ENCODE data around the gene KLHDC2. TPM values are rescaled to one million over a fixed set of nuclear protein-coding genes. Genes with fewer than 3 reads are reported as not detected.
"Not testable (repeated sequence)": the region's sequence is repeated elsewhere in the genome, so short reads cannot be mapped to it uniquely, and the experiment has no call there.

KLHDC2 gene, protein sequence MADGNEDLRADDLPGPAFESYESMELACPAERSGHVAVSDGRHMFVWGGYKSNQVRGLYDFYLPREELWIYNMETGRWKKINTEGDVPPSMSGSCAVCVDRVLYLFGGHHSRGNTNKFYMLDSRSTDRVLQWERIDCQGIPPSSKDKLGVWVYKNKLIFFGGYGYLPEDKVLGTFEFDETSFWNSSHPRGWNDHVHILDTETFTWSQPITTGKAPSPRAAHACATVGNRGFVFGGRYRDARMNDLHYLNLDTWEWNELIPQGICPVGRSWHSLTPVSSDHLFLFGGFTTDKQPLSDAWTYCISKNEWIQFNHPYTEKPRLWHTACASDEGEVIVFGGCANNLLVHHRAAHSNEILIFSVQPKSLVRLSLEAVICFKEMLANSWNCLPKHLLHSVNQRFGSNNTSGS
- 10 to 100 TPM; 42.7 to 61.5 TPM for total RNA-seq
- long read RNA-seq, donor 1, full-length matches to known transcripts, result 29 of 35 reads
- long read RNA-seq, donor 1, partial matches to known transcripts, result 0 of 35 reads
- long read RNA-seq, donor 1, other reads (novel, unspliced or antisense), result 6 of 35 reads
- long read RNA-seq, donor 2, full-length matches to known transcripts, result 209 of 225 reads
- long read RNA-seq, donor 2, partial matches to known transcripts, result 3 of 225 reads
- long read RNA-seq, donor 2, other reads (novel, unspliced or antisense), result 13 of 225 reads

DNA sequence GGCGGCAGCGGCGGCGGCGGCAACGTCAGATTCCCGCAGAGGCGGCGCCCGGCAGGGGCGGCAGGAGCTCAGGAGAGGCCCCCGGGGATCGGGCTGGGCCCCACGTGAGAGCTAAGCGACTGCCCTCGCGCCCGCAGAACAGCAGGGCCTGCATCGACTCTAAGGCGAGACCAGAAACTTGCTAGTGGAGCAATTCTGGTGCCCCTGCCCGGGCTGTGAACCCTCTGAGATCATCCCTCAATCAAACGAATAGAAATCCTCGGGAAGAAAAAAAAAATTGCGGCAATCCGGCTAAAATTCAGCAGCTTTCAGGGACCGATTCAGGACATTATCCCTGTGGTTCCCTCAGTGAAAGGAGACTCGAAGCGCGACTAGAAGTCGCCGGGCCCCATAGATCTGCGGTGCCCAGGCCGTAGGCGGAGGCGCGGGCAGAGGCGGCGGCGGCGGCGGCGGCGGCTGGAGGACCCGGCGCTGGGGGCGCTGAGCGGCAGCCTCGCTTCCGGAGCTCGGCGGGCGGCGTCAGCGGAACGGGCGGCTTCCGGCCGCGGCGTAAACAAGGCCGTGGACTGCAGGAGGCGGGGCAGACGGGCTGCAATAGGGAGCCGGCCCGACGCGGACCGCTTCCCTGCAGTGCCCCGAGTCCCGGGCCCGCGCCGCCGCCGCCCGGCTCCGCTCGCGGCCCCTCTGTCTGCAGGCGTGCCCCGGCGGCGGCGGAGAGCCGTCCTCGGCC, at the start of gene KLHDC2:
Gene KLHDC2 (plus strand): TSS at position 583 of the 730 bp plus-strand sequence. CDS start 316 bp downstream, outside the sequence.
- DNase-seq (ENCODE audit: low spot score), result peak; percentile 97
- intact Hi-C loops (cut with DNase I), result loop anchor here in 1 of 2 donors (10.0 kb wide), 1 partner anchor 133 kb away; the partner anchor contains the start of gene DNAAF2

DNA sequence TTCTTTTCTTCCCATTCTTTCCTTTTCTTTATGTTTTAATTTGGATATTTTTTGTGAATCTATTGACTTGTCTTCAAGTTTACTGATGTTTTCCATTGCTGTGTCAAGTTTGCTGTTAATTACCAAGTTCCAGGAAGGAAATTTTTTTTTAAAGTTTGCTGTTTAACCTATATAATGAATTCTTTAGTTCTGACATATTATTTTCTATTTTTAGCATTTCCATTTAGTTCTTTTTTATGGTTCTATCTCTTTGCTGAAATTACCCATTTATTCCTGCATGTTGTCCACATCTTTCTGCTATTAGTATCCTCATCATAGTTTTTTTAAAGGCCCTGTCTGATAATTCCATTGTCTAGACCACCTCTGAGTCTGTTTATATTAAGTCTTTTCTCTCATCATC, 47.2 kb upstream of the KLHDC2 start:
- DNase-seq (ENCODE audit: low spot score), result no peak
- intact Hi-C loops (cut with DNase I), result no loop called here

DNA sequence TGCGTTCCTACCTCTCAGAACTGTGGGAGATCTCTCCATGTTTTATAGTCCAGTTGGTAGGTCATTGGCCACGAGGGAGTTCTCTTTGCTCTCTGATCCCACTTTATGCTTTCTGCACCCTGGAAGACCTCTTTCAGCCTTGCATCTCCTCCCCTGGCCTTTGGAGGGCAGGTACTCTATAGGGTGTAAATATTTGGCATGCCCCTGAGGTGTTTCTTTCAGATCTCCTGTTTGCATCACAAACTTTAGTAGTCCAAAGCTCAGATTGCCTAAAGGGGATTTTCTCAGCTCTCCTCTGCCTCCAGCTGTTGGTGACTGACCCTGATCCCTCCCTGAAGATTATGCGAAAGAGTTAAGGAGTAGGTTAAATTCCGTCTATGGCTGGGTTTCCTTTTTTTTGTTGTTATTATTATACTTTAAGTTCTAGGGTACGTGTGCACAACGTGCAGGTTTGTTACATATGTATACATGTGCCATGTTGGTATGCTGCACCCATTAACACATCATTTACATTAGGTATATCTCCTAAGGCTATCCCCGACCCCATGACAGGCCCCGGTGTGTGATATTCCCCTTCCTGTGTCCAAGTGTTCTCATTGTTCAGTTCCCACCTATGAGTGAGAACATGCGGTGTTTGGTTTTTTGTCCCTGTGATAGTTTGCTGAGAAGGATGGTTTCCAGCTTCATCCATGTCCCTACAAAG, 46.1 kb upstream of the KLHDC2 start:
- DNase-seq (ENCODE audit: low spot score); intact Hi-C loops (cut with DNase I): not testable (repeated sequence)

DNA sequence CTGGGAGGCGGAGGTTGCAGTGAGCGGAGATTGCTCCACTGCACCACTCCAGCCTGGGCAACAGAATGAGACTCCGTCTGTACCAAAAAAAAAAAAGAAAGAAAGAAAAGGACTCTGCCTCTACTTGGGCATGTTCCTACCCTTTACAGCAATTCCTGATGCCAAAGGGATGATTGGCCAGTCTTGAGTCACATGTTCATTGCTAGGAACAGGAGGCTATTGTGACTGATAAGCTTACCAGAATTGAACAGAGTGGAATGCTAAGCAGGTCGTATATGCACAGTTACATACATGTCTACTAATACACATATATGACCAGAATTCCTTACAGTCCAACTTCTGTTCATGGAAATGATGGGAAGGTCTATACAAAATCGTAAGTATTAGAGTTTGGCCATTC, 40.8 kb upstream of the KLHDC2 start:
- no peak for DNase-seq (ENCODE audit: low spot score)
- intact Hi-C loops (cut with DNase I), result no loop called here

DNA sequence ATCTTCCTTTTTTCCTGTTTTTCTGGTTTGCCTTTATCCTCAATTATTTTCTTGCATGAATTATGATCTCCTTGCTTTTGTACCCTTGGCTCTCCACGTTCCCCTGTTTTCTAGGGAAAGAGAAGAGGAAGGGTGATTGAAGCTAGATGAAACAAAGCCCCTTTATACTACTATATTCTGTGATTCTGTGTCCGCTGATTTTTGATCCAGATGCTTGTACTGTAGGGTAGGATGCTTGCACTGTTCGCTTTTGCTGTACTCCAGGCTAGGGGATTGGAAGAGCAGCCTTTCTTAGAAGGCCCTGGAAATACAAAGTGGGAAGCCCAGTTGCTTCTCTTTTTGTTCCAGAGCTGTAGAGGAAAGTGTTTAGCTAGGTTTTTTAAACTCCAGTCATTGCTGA, 35.1 kb upstream of the KLHDC2 start:
- no peak for DNase-seq (ENCODE audit: low spot score)
- intact Hi-C loops (cut with DNase I), result no loop called here

DNA sequence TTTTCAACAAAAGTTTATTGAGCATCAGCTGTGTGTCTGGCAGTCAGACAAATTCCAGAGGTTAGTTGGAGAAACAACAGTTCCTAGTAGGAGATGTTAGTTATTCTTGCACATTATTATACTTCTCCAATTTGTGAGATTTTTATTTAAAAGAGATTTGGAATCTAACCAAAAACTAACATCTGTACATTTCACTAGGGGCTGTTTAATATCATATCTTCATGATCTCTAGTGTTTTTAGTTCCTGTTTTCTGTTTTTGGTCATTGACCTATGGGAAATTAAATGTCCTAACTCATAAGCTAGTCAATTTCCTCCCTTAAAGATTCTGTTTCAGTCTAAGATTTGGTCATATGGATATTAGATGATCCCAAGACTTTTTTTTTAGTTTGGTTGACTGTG, 34.1 kb upstream of the KLHDC2 start:
- intact Hi-C loops (cut with DNase I), result no loop called here
- DNase-seq (ENCODE audit: low spot score), result no peak

DNA sequence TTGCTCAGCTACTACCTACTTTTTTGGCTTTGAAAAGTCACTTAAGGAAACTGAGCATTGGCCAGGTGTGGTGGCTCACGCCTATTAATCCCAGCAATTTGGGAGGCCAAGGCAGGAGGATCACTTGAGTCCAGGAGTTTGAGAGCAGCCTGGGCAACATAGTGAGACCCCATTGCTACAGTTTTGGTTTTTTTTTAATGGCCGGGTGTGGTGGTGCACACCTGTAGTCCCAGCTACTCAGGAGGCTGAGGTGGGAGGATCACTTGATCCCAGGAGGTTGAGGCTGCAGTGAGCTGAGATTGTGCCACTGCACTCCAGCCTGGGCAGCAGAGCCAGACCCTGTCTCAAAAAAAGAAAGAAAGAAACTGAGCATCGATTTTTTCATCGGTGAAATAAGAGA, 32.3 kb upstream of the KLHDC2 start:
- DNase-seq (ENCODE audit: low spot score); intact Hi-C loops (cut with DNase I): not testable (repeated sequence)

DNA sequence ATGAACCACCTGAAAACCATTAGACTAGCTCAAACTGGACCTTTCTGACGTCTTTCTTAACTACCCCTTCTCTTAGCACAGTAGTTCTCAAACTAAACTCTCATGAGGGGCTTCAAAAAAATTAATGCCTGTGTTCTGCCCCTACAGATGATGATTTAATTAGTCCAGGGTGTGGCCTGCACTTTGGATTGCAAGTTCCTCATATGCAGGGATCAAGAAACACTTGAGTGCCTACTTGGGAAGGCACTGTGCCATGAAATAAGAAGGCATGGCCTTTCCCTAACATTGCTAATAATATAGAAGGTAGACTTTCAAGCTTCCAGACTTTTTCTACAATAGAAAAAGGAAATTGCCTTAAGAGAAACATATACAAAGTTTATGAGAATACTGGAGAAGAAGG, 22.8 kb upstream of the KLHDC2 start:
- DNase-seq (ENCODE audit: low spot score), result no peak
- intact Hi-C loops (cut with DNase I), result no loop called here

DNA sequence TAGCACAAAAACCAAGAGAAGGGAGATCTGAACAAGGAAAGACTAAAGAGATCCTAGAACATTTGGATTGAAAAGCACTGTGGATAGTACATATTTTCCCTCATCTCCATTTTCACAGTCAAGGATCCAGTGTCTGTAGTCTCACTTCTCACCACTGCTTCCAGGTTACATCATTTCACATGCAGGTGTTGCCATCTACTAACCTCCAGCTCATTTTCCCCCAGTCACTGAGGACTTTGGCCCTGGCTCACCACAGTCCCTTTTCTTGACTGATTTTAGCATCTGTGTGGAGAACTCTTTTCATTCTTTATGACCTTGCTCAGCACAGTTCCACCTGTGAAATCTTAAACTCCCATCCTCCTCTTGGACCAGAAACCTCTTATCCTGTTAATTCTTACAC, 21.5 kb upstream of the KLHDC2 start:
- intact Hi-C loops (cut with DNase I); DNase-seq (ENCODE audit: low spot score): not testable (repeated sequence)

DNA sequence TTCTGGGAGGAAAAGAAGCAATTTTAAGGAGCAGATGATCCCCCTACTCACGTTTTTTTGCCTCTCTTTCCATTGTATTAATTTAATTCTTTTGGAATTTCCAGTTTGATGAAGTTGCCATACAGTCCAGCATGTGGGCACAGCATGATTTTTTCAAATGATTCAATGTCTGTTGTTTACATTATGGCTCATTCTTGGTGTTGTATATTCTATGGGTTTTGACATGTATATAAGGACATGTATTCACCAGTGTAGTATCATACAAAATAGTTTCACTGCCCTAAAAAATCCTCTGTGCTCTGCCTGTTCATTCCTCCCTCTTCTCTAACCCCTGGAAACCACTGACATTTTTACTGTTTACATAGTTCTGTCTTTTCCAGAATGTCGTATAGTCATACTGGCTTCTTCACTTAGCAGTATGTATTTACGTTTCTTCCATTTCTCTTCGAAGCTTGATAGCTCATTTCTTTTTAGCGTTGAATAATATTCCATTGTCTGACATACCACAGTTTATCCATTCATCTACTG, 13.3 kb upstream of the KLHDC2 start:
- intact Hi-C loops (cut with DNase I), result no loop called here
- DNase-seq (ENCODE audit: low spot score), result no peak

DNA sequence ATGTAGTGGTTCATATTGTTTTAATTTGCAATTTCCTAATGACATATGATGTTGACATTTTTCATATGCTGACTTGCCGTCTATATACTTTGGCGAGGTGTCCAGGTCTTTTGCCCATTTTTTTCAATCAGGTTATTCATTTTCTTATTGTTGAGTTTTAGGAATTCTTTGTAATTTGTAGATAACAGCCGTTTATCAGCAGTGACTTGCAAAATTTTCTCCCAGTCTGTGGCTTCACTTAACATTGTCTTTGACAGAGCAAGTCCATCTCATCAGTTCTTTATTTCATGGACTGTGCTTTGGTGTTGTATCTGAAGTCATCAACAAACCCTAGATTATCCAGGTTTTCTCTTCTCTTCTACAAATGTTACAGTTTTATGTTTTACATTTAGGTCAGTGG, 12.6 kb upstream of the KLHDC2 start:
- intact Hi-C loops (cut with DNase I), result no loop called here
- DNase-seq (ENCODE audit: low spot score), result no peak

DNA sequence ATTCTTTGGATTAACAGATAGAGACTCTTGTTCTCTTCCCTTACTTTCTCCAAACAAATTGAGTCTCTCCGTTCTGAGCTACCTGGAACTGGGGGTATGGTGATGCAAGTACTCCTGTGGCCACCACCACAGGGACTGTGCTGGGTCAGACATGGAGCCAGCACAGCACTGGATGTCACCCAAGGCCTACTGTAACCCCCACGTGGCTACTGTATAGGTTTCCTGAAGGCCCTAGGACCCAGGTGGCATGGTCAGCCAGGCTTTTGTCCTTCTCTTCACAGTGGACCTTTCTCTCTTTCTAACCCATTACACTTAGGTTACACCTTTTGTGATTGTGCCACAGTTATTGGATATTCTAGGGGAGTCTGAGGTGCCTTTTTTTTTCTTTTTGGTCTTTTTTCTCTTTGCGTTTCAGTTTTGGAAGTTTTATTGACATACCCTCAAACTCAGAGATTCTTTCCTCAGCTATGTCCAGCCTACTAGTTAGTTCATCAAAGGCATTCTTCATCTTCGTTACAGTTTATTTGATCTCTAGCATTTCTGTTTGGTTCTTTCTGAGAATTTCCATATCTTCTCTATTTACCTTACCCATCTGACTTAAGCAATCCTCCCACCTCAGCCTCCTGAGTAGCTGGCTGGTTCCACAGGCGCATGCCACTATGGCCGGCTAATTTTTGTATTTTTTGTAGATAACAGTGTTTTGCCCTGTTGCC, 6.0 kb upstream of the KLHDC2 start:
- intact Hi-C loops (cut with DNase I), result loop anchor here in 1 of 2 donors (10.0 kb wide), 1 partner anchor 127 kb away; the partner anchor contains the start of gene DNAAF2
- DNase-seq (ENCODE audit: low spot score), result no peak

DNA sequence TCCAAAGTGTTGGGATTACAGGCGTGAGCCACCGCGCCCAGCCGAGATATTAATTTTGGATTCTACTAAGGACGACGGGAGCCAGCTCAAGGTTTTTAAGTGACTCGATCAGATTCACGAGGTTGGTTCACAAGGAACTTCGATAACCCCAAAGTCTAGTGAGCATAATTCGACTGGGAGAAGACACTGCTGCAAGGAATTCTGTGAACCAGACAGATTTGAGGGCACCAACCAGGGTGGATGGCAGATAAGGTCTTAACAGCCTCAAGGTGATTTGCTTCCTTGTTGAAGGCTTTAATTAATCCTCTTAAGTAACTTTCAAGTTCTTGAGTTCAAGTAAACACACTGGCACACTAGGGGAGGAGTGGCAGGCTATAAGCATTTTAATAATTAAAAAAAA, 1.1 kb upstream of the KLHDC2 start:
- DNase-seq (ENCODE audit: low spot score), result no peak
- intact Hi-C loops (cut with DNase I), result loop anchor here in 1 of 2 donors (10.0 kb wide), 1 partner anchor 132 kb away; the partner anchor contains the start of gene DNAAF2

DNA sequence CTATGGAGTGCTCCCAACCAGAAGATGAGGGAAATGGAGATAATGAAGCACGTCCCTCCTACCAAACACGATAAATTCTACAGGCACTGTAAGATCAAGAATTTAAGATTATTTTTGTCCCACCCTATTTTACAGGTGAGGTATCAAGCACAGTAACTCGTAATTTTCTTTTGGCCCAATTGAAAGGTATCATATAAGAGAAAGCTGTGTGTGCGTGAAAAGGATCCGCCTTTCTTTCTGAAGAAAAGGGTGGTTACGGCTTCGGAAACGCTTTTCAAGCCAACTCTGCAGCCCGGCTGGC, 733 bp upstream of the KLHDC2 start:
- no peak for DNase-seq (ENCODE audit: low spot score)
- intact Hi-C loops (cut with DNase I), result loop anchor here in 1 of 2 donors (10.0 kb wide), 1 partner anchor 132 kb away; the partner anchor contains the start of gene DNAAF2

DNA sequence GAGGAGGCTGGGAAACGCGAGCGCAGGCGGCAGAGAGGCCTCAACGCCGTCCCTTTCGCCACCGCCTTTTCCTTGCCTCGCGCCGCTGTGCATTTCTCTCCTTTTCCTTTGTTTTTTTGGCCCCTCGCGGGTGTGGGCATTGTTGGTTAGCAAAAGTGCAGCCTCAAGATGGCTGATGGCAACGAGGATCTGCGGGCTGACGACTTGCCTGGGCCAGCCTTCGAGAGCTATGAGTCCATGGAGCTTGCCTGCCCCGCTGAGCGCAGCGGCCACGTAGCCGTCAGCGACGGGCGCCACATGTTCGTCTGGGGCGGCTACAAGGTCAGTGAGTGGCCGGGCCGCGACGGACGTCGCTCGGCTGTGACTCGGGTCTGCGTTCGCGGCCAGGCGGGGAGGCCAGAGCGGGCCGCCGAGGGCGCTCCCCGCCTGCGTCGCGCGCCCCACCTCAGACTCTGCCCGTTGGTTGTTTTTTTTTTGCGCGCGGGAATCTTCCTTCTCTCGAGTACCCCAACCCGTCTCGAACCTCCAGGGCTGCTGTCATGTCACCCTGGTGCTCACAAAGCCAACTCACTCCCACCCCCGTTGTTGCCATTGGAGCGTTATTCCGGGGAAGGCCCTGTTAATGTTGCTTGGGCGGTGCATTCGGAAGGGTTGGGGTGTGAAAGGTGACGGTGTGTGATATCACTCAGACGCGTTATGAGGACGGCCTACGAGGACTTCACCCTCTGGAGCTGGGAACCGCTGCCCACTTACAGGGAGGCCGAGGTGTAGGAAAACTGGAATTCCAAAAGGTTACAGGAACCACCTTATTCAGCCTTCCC, 558 bp downstream of the KLHDC2 start:
- DNase-seq (ENCODE audit: low spot score), result peak; percentile 86
- intact Hi-C loops (cut with DNase I), result loop anchor here in 1 of 2 donors (10.0 kb wide), 1 partner anchor 134 kb away; the partner anchor contains the start of gene DNAAF2

DNA sequence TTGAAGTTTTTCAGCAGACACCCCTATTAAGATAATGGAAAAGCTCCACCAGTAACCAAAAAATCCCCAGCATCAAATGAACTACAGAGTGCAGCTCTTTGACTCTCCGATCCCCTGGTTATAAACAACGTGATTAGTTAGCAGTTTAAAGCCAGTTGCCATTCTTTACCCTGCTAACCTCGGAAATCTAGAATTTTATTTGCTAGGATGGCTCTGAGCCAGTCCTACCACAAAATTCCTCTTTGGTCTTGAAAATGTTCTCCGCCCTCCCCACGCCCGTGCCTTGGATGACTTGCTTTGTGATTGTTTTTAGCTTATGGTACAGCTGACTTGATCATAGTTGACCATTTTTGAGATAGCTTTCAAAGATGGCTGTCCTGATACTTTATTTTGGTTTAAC, 1.2 kb downstream of the KLHDC2 start:
- no peak for DNase-seq (ENCODE audit: low spot score)
- intact Hi-C loops (cut with DNase I), result loop anchor here in 1 of 2 donors (10.0 kb wide), 1 partner anchor 134 kb away; the partner anchor contains the start of gene DNAAF2

DNA sequence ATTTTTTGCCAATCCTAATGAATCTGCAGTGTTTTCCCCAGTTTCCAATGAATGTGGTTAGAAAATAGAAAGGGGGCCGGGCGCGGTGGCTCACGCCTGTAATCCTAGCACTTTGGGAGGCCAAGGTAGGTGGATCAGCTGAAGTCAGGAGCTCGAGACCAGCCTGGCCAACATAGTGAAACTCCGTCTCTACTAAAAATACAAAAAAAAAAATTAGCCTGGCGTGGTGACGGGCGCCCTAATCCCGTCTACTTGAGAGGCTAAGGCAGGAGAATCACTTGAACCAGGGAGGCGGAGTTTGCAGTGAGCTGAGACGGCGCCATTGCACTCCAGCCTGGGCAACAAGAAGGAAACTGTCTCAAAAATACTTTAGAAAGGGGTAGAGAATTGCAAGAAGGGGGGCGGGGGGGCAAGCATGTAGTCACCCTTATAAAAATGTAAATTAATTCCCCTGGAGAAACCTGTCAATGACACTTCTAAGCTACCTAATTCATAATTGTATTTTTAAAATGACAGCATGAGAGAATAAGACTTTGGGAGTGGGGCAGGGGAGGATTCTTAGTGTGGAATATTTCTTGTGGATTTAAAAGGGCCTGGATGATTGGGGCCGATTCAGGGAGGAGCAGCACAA, 1.7 kb downstream of the KLHDC2 start:
- no peak for DNase-seq (ENCODE audit: low spot score)
- intact Hi-C loops (cut with DNase I), result loop anchor here in 1 of 2 donors (10.0 kb wide), 1 partner anchor 135 kb away; the partner anchor contains the start of gene DNAAF2
